Smooth muscle cell of trachea (primary cell): ENCODE data around the gene SART1. TPM values are rescaled to one million over a fixed set of nuclear protein-coding genes. Genes with fewer than 3 reads are reported as not detected.

Experiments used
- total RNA-seq: library from RNA; depleted of rRNA; stranded (reverse); fragments of >200 nt; gene quantifications from 2 replicates; pipeline ENCODE4 v1.2.1, GENCODE V29; 2014

The SART1 gene
- 51.1 and 57.1 TPM in 2 replicates for total RNA-seq

DNA sequence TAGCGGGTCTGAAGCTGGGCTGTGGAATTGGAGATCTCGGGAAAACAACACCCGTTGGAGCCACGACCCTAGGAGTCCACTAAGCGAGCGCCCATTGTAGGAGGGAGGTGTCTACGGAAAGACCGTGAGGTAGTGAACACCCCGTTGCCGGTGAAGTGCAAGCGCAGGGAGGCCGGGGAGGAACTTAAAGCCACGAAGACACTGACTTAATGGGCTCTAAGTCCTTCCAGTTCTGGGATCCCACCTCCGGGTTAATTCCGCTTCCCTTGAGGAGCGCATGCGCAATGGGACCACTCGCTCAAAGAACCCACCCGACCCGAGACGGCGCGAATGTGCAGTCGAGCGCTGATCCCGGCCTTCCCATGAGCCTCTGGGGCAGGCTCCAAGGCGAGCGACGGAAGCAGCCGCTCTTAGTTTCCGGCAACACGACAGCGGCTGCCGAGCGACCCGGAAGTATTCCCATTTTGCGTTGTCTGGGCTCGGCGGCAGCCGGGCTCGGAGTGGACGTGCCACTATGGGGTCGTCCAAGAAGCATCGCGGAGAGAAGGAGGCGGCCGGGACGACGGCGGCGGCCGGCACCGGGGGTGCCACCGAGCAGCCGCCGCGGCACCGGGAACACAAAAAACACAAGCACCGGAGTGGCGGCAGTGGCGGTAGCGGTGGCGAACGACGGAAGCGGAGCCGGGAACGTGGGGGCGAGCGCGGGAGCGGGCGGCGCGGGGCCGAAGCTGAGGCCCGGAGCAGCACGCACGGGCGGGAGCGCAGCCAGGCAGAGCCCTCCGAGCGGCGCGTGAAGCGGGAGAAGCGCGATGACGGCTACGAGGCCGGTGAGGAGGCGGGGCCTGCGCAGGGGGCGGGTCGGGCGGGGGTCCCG, at the start of gene SART1:
TSS of gene SART1 (plus strand) at position 468 of the 874 bp plus-strand sequence. CDS start at position 515, 47 bp downstream.

DNA sequence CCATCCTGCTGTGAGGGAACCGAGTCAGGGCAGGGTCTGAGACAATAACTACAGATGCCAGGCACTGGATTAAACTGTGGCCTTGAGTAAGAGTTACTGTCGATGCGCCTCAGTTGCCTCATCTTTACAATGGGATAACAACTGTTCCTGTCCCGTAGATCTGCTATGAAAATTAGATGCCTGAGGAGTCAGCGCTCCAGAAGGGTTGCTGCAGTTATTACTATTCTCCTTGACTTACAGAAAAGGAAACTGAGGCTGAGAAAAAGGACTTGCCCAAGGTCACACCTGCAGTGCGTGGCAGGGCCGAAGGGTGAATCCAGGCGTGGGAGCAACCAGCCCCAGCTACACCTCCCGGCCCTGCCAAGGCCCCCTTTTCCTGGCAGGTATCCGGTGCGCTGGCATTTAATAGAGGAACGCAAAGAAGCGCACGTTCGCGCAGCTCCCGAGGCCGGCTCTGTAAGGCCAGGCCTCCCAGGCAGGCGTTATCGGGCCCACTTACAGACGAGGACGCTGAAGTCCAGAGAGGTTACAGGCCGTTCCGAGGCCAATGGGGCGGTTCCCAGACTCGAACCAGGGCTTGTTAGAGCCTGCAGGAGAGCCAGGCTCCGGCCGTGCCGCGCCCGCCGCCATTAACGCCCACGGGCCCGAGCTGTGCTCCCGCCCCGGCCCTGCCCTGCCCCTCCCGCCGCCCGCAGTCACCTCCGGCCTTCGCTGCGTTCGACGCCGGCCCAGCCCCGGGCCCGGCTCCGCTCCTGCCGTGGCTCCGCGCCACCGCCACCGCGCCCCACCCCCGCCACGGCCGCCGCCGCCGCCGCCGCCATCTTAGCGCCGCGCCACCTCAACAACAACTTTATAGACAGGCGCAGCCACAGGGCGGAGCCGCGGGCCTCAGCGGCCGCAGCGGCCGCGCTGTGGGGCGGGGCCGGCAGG, 43.1 kb upstream of the SART1 start, which contains the start of gene C11orf68:
TSS of gene C11orf68 (minus strand) at position 852 of the 930 bp plus-strand sequence. CDS start at position 821, 31 bp downstream.

DNA sequence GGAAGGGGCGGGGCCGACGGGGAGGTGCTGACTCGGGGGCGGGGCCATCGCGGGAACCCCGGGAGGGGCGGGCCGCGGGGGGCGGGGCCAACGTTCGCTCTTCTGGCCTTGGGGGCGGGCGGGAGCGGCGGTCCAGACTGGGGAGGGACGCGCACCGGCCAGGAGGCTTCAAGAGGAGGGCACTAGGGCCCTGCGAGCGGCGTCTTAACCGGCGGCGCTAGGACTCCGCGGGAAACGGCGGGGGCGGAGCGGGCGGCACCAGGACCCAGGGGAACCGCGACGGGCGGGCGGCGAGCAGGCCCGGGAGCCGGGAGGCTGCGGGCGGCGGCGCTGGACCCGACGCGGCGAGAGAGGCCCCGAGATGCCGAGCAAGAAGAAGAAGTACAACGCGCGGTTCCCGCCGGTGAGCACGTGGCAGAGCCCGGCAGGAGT, 42.4 kb upstream of the SART1 start, which contains the start of gene DRAP1:
TSS of gene DRAP1 (plus strand) at position 286 of the 432 bp plus-strand sequence. CDS start at position 362, 76 bp downstream.

DNA sequence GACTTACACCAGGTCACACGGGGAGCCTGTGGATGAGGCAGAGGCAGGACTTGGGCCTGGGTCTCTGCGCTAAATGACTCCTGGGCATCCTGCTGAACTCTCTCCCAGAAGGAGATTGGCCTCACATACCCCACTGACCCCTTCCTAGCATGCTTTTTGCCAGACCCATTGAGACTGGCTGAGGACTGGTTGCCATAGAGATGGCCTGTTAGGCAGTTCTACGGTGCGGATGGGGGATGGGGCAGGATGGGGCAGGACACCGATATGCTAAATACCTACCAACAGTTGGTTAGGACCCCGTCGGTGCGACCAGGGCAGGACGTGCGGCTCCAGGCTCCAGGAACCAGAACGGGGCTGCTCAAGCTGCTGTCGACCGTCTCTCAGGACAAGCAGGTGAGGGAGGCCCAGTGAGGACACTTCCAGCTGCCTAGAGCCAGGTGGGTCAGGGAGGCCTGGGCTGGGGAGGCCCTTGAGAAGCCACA, 16.1 kb upstream of the SART1 start, which contains the start of gene TSGA10IP:
TSS of gene TSGA10IP (plus strand) at position 51 of the 482 bp plus-strand sequence. CDS start at position 247, 196 bp downstream.

GRCh38 chr11:66001942-66002647, 40.6 kb downstream of the SART1 start, which contains the start of the genes BANF1 and EIF1AD:
Gene BANF1, plus strand, starts transcription at chr11:66002503. Its CDS starts 748 bp downstream, at chr11:66003251.
Gene EIF1AD, minus strand, starts transcription at chr11:66002157. Its CDS starts 1,768 bp downstream, at chr11:66000389.

GRCh38 chr11:66011785-66012303, 50.3 kb downstream of the SART1 start, which contains the start of gene CST6:
Gene CST6, plus strand, starts transcription at chr11:66012008. Its CDS starts 37 bp downstream, at chr11:66012045.

GRCh38 chr11:66026017-66026529, 64.5 kb downstream of the SART1 start, which contains the start of gene CATSPER1:
Gene CATSPER1, minus strand, starts transcription at chr11:66026479. Its CDS starts 100 bp downstream, at chr11:66026379.

Other genes starting within 250 kb of the SART1 start
- 45.4 and 47.3 TPM in 2 replicates for gene KAT5, start 249.5 kb upstream of the SART1 start, total RNA-seq
- gene RNASEH2C, start 240.9 kb upstream of the SART1 start, total RNA-seq = 32.9 and 57.7 TPM in 2 replicates
- 7.1 and 10.6 TPM in 2 replicates for gene AP5B1, start 180.8 kb upstream of the SART1 start, total RNA-seq
- gene OVOL1, start 174.7 kb upstream of the SART1 start, total RNA-seq = not detected in 2 replicates
- gene SNX32, start 127.8 kb upstream of the SART1 start, total RNA-seq = 1.2 and 3.1 TPM in 2 replicates
- gene CFL1, start 103.6 kb upstream of the SART1 start, total RNA-seq = 951 and 1,471 TPM in 2 replicates
- 47.6 and 51.9 TPM in 2 replicates for gene MUS81, start 101.3 kb upstream of the SART1 start, total RNA-seq
- 56.3 and 157 TPM in 2 replicates for gene EFEMP2, start 88.9 kb upstream of the SART1 start, total RNA-seq
- not detected in 2 replicates for gene CTSW, start 81.9 kb upstream of the SART1 start, total RNA-seq
- 204 and 244 TPM in 2 replicates for gene FIBP, start 73.3 kb upstream of the SART1 start, total RNA-seq
- gene CCDC85B, start 71.1 kb upstream of the SART1 start, total RNA-seq = 168 and 233 TPM in 2 replicates
- gene FOSL1, start 61.3 kb upstream of the SART1 start, total RNA-seq = 19.9 and 24.3 TPM in 2 replicates
- gene C11orf68, start 42.7 kb upstream of the SART1 start, total RNA-seq = 30.1 and 37.4 TPM in 2 replicates
- gene DRAP1, start 42.3 kb upstream of the SART1 start, total RNA-seq = 255 and 434 TPM in 2 replicates
- gene TSGA10IP, start 16.3 kb upstream of the SART1 start, total RNA-seq = 0.33 TPM in 1 of 2 replicates, not detected in the other
- 28.2 and 29.3 TPM in 2 replicates for gene EIF1AD, start 40.4 kb downstream of the SART1 start, total RNA-seq
- gene BANF1, start 40.8 kb downstream of the SART1 start, total RNA-seq = 17.5 and 26.5 TPM in 2 replicates
- 0.17 TPM in 1 of 2 replicates, not detected in the other for gene CST6, start 50.3 kb downstream of the SART1 start, total RNA-seq
- gene CATSPER1, start 64.7 kb downstream of the SART1 start, total RNA-seq = under 0.01 TPM in 1 of 2 replicates, not detected in the other
- not detected in 2 replicates for gene GAL3ST3, start 87.4 kb downstream of the SART1 start, total RNA-seq
- gene SF3B2, start 90.6 kb downstream of the SART1 start, total RNA-seq = 163 and 165 TPM in 2 replicates
- 31.3 and 46.0 TPM in 2 replicates for gene PACS1, start 108.5 kb downstream of the SART1 start, total RNA-seq